Mesendoderm (in vitro differentiated cells): ENCODE results near the gene DALRD3.

Experiments
- DNase-seq: peaks from one replicate; pipeline ENCODE4 v3.0.0; 2013
- H2AK5ac ChIP-seq: 2 replicates; pipeline ENCODE4 v1.6.1; 2013; ENCODE audit warnings: low read length, inconsistent platforms
- H2BK120ac ChIP-seq: 2 replicates; pipeline ENCODE4 v1.6.1; 2013; ENCODE audit warnings: low read depth, mild to moderate bottlenecking, low read length, moderate library complexity, mixed read lengths
- H2BK15ac ChIP-seq: replicated peaks from 2 replicates; pipeline ENCODE4 v1.6.1; 2013; ENCODE audit warnings: low read depth, mild to moderate bottlenecking, moderate library complexity
- H2BK5ac ChIP-seq: 2 replicates; pipeline ENCODE4 v1.6.1; 2013; ENCODE audit warnings: low read length, inconsistent platforms
- H3K18ac ChIP-seq: 2 replicates; pipeline ENCODE4 v1.6.1; 2013; ENCODE audit warnings: mild to moderate bottlenecking, low read length, mixed read lengths
- H3K23ac ChIP-seq: one replicate; pipeline ENCODE4 v1.6.1; 2013; ENCODE audit warnings: low read length
- H3K27ac ChIP-seq: 2 replicates; pipeline ENCODE4 v1.5.1; 2013; ENCODE audit warnings: low read depth, mild to moderate bottlenecking, inconsistent platforms, low read length, moderate library complexity
- H3K27me3 ChIP-seq: 2 replicates; pipeline ENCODE4 v1.6.1; 2013; ENCODE audit warnings: low read length, control low read depth, mild to moderate bottlenecking, inconsistent platforms; ENCODE audit not compliant: insufficient read depth, poor library complexity
- H3K36me3 ChIP-seq: 2 replicates; pipeline ENCODE4 v1.6.1; 2013; ENCODE audit warnings: low read length, inconsistent platforms; ENCODE audit not compliant: control insufficient read depth, insufficient read depth
- H3K4ac ChIP-seq: one replicate; pipeline ENCODE4 v1.6.1; 2013; ENCODE audit warnings: low read depth, mild to moderate bottlenecking, low read length, moderate library complexity
- H3K4me1 ChIP-seq: 2 replicates; pipeline ENCODE4 v1.6.1; 2013; ENCODE audit warnings: low read depth, low read length, inconsistent platforms; ENCODE audit not compliant: control insufficient read depth
- H3K4me2 ChIP-seq: 2 replicates; pipeline ENCODE4 v1.6.1; 2013; ENCODE audit warnings: low read length
- H3K4me3 ChIP-seq: 2 replicates; pipeline ENCODE4 v1.5.1; 2013; ENCODE audit warnings: mild to moderate bottlenecking, low read length
- H3K56ac ChIP-seq: one replicate; pipeline ENCODE4 v1.6.1; 2013; ENCODE audit warnings: low read length
- H3K79me1 ChIP-seq: 2 replicates; pipeline ENCODE4 v1.6.1; 2013; ENCODE audit warnings: low read length, inconsistent platforms
- H3K79me2 ChIP-seq: 2 replicates; pipeline ENCODE4 v1.6.1; 2013; ENCODE audit warnings: mild to moderate bottlenecking, low read length; ENCODE audit not compliant: control insufficient read depth, insufficient read depth
- H3K9ac ChIP-seq: 2 replicates; pipeline ENCODE4 v1.6.1; 2013; ENCODE audit warnings: low read length, inconsistent platforms
- H4K5ac ChIP-seq: one replicate; pipeline ENCODE4 v1.6.1; 2013; ENCODE audit warnings: low read length
- H4K8ac ChIP-seq: one replicate; pipeline ENCODE4 v1.6.1; 2013; ENCODE audit warnings: low read depth, mild to moderate bottlenecking, control low read depth, low read length, moderate library complexity
- WGBS: extraction: QIAGEN DNeasy Blood & Tissue Kit; methylation state at CpG from one replicate; pipeline ENCODE4 v1.1.7; 2013; ENCODE audit warnings: low lambda C conversion rate, missing lambda C conversion rate; ENCODE audit not compliant: insufficient coverage; ENCODE audit errors: extremely low coverage; 5-methylcytosine and 5-hydroxymethylcytosine counted together

DALRD3 gene

DNA sequence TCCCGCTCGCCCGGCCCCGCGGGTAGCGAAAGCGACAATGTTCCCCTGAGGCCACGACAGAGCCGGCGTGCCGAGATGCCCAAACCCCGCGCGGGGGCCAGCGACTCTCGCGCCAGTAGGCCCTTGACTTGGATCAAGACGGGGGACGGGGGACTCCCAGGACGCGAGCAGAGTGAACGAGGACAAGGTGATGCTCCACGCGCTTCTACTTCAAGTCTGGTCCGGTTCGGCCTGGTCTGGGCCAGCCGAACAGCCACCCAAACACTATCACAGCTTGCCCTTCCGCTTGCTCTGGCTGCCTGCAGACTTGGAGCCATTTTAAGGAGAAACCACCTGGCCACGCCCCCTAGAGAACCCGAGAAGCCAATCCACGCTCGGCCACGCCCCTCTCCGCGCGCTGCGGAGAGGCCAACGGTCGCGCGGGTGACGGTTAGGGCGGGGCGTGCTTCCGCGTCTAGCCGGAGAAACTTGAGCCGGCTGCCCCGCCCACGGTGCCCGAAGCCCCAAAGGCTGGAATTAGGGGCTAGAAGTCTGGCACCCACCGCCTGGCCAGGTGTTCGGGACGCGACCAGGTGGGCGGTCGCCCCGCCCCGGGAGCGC lies 2.9 kb upstream of the DALRD3 start:
- Histone ChIP-seq H2BK120ac (no peak overlapping the region), H3K56ac (peak overlapping the region; percentile 100), H3K79me2 (peaks cover 16% of the 10 kb centered on the region), H2BK15ac (no peak overlapping the region), H3K23ac (peak overlapping the region; percentile 97), H3K27ac (peak overlapping the region; percentile 95), H3K9ac (peak overlapping the region; percentile 100), H2BK5ac (peak overlapping the region; percentile 35), H3K79me1 (peaks cover 11% of the 10 kb centered on the region), H4K8ac (no peak overlapping the region), H3K18ac (peak overlapping the region; percentile 81), H3K36me3 (peaks cover 16% of the 10 kb centered on the region), H3K4ac (peak overlapping the region; percentile 88), H3K27me3 (no peaks in the 10 kb centered on the region), H4K5ac (no peak overlapping the region), H2AK5ac (no peak overlapping the region), H3K4me1 (peaks cover 9% of the 10 kb centered on the region), H3K4me3 (peak overlapping the region; percentile 97), H3K4me2 (peak overlapping the region; percentile 97)
- whole genome bisulfite sequencing, result no CpG with 5 or more reads among the region's 60 CpGs
- peak; percentile 98 for DNase-seq

DNA sequence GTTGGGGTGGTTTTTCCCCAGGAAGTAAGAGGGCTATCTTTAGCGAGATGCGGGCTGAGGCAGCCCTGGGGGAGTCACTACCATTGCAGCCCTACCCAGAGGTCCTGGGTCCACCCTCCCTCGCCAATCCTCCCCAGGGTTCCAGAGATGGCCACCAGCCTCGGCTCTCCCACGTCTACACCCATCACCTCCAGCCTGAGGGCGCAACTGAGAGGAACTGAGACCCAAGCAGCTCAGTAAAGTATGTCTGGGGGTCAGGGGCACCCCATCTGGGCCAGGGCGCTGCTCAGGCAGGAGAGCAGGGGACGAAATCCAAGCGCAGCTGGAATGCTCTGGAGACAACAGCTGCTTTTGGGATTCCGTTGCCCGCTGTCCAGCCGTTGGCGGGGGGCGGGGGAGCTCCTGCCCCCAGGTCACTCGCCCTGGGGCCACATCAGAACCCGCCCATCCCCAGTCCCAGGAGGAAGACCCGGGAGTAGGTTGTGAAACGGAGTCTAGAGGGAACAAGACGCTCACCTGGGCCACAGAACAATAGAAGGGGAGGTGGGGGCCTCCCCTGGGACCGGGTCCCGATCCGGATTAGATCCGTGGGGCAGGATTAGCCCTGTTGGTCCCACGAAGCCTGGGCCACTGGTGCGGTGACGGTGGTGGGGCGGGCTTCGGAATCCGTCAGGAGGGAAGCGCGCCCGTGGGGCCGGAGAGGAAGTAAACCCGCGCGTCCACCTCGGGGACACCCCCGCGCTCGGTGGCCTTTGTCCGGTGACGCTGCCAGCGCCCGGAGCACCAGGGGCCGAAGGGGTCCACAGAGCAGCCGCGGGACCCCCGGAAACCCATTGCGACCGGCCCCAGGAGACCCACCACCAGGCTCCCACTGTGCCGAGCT lies 2.2 kb upstream of the DALRD3 start:
- Histone ChIP-seq H3K27me3 (no peaks in the 10 kb centered on the region), H3K27ac (peak overlapping the region; percentile 63), H4K8ac (no peak overlapping the region), H2BK120ac (no peak overlapping the region), H3K18ac (peak overlapping the region; percentile 69), H3K79me1 (peaks cover 11% of the 10 kb centered on the region), H3K36me3 (peaks cover 13% of the 10 kb centered on the region), H2BK15ac (no peak overlapping the region), H3K56ac (peak overlapping the region; percentile 98), H3K4ac (peak overlapping the region; percentile 88), H3K4me3 (peak overlapping the region; percentile 79), H3K23ac (peak overlapping the region; percentile 97), H3K79me2 (peaks cover 16% of the 10 kb centered on the region), H3K4me2 (peak overlapping the region; percentile 97), H3K4me1 (peaks cover 9% of the 10 kb centered on the region), H2BK5ac (no peak overlapping the region), H2AK5ac (peak overlapping the region; percentile 51), H4K5ac (no peak overlapping the region), H3K9ac (peak overlapping the region; percentile 96)
- DNase-seq, result peak; percentile 60
- WGBS, result no CpG with 5 or more reads among the region's 51 CpGs

DNA sequence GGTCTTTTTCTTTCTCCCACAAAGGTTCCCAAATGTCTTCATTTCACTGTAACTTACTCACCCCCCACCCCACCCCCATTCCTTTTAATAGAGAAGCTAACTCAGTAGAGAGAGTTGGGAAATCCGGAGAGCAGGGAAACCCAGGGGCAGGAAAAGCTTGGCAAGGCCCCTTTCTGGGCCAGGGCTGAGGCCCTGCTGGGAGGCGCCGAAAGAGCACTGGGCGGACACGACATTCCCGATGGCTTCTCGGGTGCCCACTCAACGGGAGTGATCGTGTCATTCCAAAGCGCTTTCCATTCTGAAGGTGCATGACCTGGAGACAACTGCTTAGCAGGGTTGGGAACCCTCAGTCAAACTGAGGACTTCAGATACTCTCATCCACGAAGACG lies 1.6 kb upstream of the DALRD3 start:
- H2AK5ac ChIP-seq, result no peak overlapping the region
- H2BK120ac ChIP-seq, result no peak overlapping the region
- H3K4me1 ChIP-seq, result peaks cover 9% of the 10 kb centered on the region
- H3K79me2 ChIP-seq, result peaks cover 16% of the 10 kb centered on the region
- no CpG with 5 or more reads among the region's 12 CpGs for WGBS
- no peak overlapping the region for H4K5ac ChIP-seq
- no peaks in the 10 kb centered on the region for H3K27me3 ChIP-seq
- H3K56ac ChIP-seq, result peak overlapping the region; percentile 98
- no peak overlapping the region for H3K18ac ChIP-seq
- H3K79me1 ChIP-seq, result peaks cover 11% of the 10 kb centered on the region
- H3K23ac ChIP-seq, result no peak overlapping the region
- H2BK15ac ChIP-seq, result no peak overlapping the region
- peak overlapping the region; percentile 79 for H3K4me3 ChIP-seq
- no peak overlapping the region for H3K4ac ChIP-seq
- no peak overlapping the region for H2BK5ac ChIP-seq
- no peak overlapping the region for H3K27ac ChIP-seq
- peak overlapping the region; percentile 97 for H3K4me2 ChIP-seq
- H3K36me3 ChIP-seq, result peaks cover 13% of the 10 kb centered on the region
- no peak for DNase-seq
- peak overlapping the region; percentile 96 for H3K9ac ChIP-seq
- no peak overlapping the region for H4K8ac ChIP-seq

DNA sequence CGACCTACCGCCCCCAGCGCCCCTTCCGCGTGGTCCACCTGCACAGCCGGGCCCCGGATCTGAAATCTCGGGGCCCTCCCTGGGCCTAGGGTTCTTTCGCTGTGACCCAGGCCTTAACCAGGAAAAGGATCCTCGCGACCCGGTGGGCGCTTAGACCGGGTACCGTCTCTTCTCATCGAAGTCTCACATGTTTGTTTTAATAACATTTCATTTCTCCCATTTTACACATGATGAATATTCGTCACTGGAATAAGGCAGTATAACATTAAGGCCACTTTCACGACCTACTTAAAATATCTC lies 277 bp upstream of the DALRD3 start:
- H3K27ac ChIP-seq, result no peak overlapping the region
- H4K8ac ChIP-seq, result no peak overlapping the region
- peak overlapping the region; percentile 76 for H3K56ac ChIP-seq
- peaks cover 9% of the 10 kb centered on the region for H3K4me1 ChIP-seq
- no CpG with 5 or more reads among the region's 18 CpGs for WGBS
- H3K9ac ChIP-seq, result peak overlapping the region; percentile 63
- H3K4me2 ChIP-seq, result peak overlapping the region; percentile 40
- H3K4me3 ChIP-seq, result peak overlapping the region; percentile 63
- H4K5ac ChIP-seq, result no peak overlapping the region
- H2BK120ac ChIP-seq, result no peak overlapping the region
- peaks cover 12% of the 10 kb centered on the region for H3K36me3 ChIP-seq
- no peak overlapping the region for H2BK5ac ChIP-seq
- H3K18ac ChIP-seq, result no peak overlapping the region
- H3K79me2 ChIP-seq, result peaks cover 16% of the 10 kb centered on the region
- H3K23ac ChIP-seq, result no peak overlapping the region
- H2BK15ac ChIP-seq, result no peak overlapping the region
- no peak overlapping the region for H2AK5ac ChIP-seq
- DNase-seq, result no peak
- peaks cover 18% of the 10 kb centered on the region for H3K79me1 ChIP-seq
- no peaks in the 10 kb centered on the region for H3K27me3 ChIP-seq
- H3K4ac ChIP-seq, result no peak overlapping the region

DNA sequence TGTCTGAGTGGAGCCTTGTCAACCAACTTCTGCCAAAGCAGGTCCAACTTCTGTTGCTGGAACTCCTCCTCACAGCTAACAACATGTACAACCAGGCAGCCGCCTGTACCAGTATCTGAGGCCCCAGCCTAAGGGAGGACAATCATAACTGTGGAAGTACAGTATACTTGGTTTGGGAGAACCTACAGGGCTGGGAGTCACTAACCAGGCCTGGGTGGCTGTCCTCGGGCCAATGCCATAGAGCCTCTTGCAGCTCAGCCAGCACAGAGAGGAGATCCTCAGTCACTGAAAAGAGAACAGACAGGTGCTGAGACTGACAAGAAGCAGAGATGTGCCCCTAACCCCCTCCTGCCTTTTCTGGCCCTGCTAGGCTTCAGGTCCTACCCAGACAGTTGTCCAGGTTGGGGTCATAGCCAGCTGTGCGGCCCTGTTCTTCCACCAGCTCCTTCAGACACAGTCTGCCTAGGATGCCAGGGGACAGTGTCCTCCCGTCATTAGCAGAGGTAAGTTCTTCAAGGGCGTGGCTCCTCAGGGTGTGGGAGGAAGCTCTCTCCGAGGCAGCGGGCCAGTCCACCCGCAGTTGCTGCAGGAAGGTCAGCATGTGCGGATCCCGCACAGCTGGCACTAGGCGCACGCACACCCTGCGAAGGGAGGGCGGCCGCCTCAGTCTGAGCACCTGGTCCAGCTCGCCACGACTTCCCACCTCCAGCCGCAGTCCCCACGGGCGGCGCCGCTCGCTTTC lies 980 bp downstream of the DALRD3 start:
- Histone ChIP-seq H3K4ac (peak overlapping the region; percentile 10), H3K4me1 (peaks cover 5% of the 10 kb centered on the region), H2BK15ac (no peak overlapping the region), H3K4me3 (peak overlapping the region; percentile 63), H3K27ac (peak overlapping the region; percentile 9), H3K23ac (peak overlapping the region; percentile 66), H3K9ac (peak overlapping the region; percentile 92), H3K79me2 (peaks cover 14% of the 10 kb centered on the region), H3K18ac (no peak overlapping the region), H2AK5ac (no peak overlapping the region), H3K56ac (peak overlapping the region; percentile 94), H4K5ac (no peak overlapping the region), H3K27me3 (no peaks in the 10 kb centered on the region), H3K4me2 (peak overlapping the region; percentile 96), H3K79me1 (peaks cover 21% of the 10 kb centered on the region), H2BK5ac (no peak overlapping the region), H2BK120ac (no peak overlapping the region), H4K8ac (no peak overlapping the region), H3K36me3 (peaks cover 12% of the 10 kb centered on the region)
- no CpG with 5 or more reads among the region's 23 CpGs for WGBS
- no peak for DNase-seq
